ENCODE measurements around the gene SLC34A1.
A peak's percentile ranks its signal among the peaks of the same experiment; 100 is the strongest.

SLC34A1 gene

DNA sequence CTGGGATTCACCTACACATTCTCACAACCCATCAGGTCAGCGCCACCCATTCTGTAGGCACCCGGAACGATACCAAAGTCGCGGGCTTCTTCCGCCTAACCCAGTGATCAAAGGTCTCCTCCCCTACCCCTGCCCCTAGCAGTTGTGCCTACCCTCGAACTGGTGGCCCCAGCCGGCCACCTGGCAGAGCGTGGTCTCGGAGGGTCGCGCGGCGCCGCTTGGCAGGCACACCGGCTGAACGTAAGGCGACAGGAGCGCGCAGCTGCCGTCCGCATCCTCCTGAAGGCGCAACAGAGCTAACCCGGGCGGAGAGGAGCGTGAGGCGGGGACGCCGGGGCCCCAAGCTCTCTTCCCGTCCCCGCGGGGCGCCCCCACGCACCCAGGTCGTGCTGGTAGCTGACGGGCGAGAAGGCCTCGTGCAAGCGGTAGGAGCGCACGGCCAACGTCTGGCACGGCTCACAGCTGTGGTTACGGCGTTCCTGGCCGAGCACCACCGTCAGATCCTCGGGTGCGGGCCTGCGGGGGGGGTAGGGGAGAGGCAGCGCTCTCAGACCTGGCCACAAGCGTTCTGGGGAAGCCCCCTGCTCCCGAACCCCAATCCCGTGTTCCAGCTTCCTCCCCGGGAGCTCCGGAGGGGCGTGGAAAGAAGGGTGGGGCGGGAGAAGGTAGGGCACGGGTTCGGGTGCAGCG is 19.0 kb downstream of the SLC34A1 start (continued):
- TF ChIP-seq ZNF324 (tag by site-specific recombination; IDR thresholded peaks at IDR 0.05) (0 out of 2 replicates have a peak, but pooled peaks have one; percentile 16), SP3 (tag by site-specific recombination; IDR thresholded peaks at IDR 0.05) (peak; percentile 5; the same call in 1 of the 2 replicates), KLF9 (tag by site-specific recombination; IDR thresholded peaks at IDR 0.05; ENCODE audit: low read depth) (peak; percentile 59), ZNF677 (tag by site-specific recombination; IDR thresholded peaks at IDR 0.05) (no peak), KLF1 (tag by site-specific recombination; IDR thresholded peaks at IDR 0.05) (no peak)

DNA sequence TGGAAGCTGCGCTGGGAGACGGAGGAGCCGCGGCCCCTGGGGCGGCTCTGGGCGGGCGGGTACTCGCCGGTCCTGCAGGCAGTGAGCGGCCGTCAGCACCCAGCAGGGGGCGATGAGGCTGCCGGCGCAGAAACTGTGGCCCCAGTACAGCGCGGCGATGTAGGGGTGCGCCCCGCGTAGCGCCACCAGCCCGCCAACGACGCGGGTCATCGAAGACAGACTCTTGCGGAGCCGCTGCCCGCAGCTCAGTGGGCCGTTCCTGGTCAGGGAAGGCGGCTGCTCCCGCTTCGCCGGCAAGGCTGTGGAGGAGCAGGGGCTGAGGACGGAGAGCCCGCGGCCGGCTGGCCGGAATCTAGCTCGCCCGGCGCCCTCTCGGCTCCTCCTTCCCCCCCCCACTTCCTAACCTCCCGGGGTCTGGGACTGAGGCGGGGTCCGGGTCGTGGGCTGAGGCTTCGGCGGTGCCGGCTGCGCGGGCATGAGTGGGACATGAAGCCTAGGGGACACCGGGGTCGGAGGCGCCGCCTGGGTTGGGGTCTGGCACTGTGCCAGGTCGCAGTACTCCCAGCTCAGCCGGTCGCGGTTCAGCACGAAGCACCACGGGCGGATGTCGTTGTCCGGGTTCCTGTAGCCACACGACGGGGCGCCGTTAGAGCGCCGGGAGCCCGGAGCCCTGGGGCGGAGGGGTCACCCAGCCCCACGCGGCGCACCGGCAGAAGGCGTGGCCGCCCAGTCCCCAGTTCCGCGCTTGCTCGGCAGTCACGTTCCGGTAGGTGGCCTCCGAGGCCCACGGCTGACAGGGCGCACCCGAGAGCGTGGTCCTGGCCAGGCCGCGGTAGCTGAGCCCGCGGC is 19.8 kb downstream of the SLC34A1 start:
- ChIA-PET CTCF (interaction anchor here (0.6 to 6.6 kb wide), 35 partner anchors 10 to 658 kb away, joined by 3 to 97 read pairs (median 6); partner anchors contain the start of genes GRK6, LMAN2 and SLC34A1), POLR2A (interaction anchor here (0.8 to 3.8 kb wide), 13 partner anchors 11 to 94 kb away, joined by 3 to 45 read pairs (median 5); partner anchors contain the start of genes GRK6, LMAN2, PDLIM7 and PRR7)
- no peaks in the 10 kb centered on the region for H3K9me3 ChIP-seq (ENCODE audit: control insufficient read depth, insufficient read depth, low read depth, low read length)
- no peaks in the 10 kb centered on the region for H3K4me1 ChIP-seq (ENCODE audit: control insufficient read depth, insufficient read depth, low read length)
- H3K27ac ChIP-seq (ENCODE audit: extremely low read depth, low read depth, low read length): peak overlapping the region; percentile 56; the same call in 1 of the 2 replicates
- peak overlapping the region; percentile 50 for H3K4me3 ChIP-seq (ENCODE audit: low read depth, low read length)
- H3K36me3 ChIP-seq (ENCODE audit: control insufficient read depth in 2 of 2, insufficient read depth in 1 of 2, low read length in 2 of 2): no peaks in the 10 kb centered on the region
- TF ChIP-seq HOXA7 (CRISPR knock-in tag; IDR thresholded peaks at IDR 0.05; ENCODE audit: borderline replicate concordance) (no peak), ZNF416 (tag by site-specific recombination; IDR thresholded peaks at IDR 0.05) (no peak), ZNF311 (tag by site-specific recombination; IDR thresholded peaks at IDR 0.05; ENCODE audit: borderline replicate concordance) (peak; percentile 65; the same call in 1 of the 2 replicates), ZNF223 (tag by site-specific recombination; IDR thresholded peaks at IDR 0.05) (no peak), KLF16 (tag by site-specific recombination; IDR thresholded peaks at IDR 0.05) (peak; percentile 50), ZFHX2 (tag by site-specific recombination; conservative IDR thresholded peaks at IDR 0.05) (peak; percentile 52; the same call in 1 of the 2 replicates), ZBTB7A (tag by site-specific recombination; IDR thresholded peaks at IDR 0.05; ENCODE audit: low read depth) (no peak; the same call in 1 of the 2 replicates), EGR2 (tag by site-specific recombination; IDR thresholded peaks at IDR 0.05; ENCODE audit: low read depth) (peak; percentile 22; the same call in 1 of the 2 replicates), ZNF292 (tag by site-specific recombination; IDR thresholded peaks at IDR 0.05; ENCODE audit: borderline replicate concordance, low read depth) (no peak), ZNF549 (tag by site-specific recombination; IDR thresholded peaks at IDR 0.05) (peak; percentile 81; the same call in 1 of the 2 replicates), HOXD13 (CRISPR knock-in tag; IDR thresholded peaks at IDR 0.05; ENCODE audit: borderline replicate concordance) (no peak), ZNF558 (tag by site-specific recombination; IDR thresholded peaks at IDR 0.05) (no peak), ZNF621 (tag by site-specific recombination; IDR thresholded peaks at IDR 0.05) (0 out of 2 replicates have a peak, but pooled peaks have one; percentile 79)
- TF ChIP-seq, protein P1, sequence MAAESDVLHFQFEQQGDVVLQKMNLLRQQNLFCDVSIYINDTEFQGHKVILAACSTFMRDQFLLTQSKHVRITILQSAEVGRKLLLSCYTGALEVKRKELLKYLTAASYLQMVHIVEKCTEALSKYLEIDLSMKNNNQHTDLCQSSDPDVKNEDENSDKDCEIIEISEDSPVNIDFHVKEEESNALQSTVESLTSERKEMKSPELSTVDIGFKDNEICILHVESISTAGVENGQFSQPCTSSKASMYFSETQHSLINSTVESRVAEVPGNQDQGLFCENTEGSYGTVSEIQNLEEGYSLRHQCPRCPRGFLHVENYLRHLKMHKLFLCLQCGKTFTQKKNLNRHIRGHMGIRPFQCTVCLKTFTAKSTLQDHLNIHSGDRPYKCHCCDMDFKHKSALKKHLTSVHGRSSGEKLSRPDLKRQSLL (tag by site-specific recombination; IDR thresholded peaks at IDR 0.05): peak; percentile 67; the same call in 1 of the 2 replicates
- TF ChIP-seq, protein P2, sequence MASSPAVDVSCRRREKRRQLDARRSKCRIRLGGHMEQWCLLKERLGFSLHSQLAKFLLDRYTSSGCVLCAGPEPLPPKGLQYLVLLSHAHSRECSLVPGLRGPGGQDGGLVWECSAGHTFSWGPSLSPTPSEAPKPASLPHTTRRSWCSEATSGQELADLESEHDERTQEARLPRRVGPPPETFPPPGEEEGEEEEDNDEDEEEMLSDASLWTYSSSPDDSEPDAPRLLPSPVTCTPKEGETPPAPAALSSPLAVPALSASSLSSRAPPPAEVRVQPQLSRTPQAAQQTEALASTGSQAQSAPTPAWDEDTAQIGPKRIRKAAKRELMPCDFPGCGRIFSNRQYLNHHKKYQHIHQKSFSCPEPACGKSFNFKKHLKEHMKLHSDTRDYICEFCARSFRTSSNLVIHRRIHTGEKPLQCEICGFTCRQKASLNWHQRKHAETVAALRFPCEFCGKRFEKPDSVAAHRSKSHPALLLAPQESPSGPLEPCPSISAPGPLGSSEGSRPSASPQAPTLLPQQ (tag by site-specific recombination; IDR thresholded peaks at IDR 0.05): peak; percentile 68
- TF ChIP-seq, protein P3, sequence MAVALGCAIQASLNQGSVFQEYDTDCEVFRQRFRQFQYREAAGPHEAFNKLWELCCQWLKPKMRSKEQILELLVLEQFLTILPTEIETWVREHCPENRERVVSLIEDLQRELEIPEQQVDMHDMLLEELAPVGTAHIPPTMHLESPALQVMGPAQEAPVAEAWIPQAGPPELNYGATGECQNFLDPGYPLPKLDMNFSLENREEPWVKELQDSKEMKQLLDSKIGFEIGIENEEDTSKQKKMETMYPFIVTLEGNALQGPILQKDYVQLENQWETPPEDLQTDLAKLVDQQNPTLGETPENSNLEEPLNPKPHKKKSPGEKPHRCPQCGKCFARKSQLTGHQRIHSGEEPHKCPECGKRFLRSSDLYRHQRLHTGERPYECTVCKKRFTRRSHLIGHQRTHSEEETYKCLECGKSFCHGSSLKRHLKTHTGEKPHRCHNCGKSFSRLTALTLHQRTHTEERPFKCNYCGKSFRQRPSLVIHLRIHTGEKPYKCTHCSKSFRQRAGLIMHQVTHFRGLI (tag by site-specific recombination; IDR thresholded peaks at IDR 0.05): 0 out of 2 replicates have a peak, but pooled peaks have one; percentile 11
- TF ChIP-seq, protein P4, sequence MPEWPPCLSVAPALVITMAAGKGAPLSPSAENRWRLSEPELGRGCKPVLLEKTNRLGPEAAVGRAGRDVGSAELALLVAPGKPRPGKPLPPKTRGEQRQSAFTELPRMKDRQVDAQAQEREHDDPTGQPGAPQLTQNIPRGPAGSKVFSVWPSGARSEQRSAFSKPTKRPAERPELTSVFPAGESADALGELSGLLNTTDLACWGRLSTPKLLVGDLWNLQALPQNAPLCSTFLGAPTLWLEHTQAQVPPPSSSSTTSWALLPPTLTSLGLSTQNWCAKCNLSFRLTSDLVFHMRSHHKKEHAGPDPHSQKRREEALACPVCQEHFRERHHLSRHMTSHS (tag by site-specific recombination; IDR thresholded peaks at IDR 0.05): 0 out of 2 replicates have a peak, but pooled peaks have one; percentile 7
- TF ChIP-seq, protein P5, sequence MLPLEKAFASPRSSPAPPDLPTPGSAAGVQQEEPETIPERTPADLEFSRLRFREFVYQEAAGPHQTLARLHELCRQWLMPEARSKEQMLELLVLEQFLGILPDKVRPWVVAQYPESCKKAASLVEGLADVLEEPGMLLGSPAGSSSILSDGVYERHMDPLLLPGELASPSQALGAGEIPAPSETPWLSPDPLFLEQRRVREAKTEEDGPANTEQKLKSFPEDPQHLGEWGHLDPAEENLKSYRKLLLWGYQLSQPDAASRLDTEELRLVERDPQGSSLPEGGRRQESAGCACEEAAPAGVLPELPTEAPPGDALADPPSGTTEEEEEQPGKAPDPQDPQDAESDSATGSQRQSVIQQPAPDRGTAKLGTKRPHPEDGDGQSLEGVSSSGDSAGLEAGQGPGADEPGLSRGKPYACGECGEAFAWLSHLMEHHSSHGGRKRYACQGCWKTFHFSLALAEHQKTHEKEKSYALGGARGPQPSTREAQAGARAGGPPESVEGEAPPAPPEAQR (tag by site-specific recombination; IDR thresholded peaks at IDR 0.05): no peak; the same call in 1 of the 2 replicates
- TF ChIP-seq, protein P6, sequence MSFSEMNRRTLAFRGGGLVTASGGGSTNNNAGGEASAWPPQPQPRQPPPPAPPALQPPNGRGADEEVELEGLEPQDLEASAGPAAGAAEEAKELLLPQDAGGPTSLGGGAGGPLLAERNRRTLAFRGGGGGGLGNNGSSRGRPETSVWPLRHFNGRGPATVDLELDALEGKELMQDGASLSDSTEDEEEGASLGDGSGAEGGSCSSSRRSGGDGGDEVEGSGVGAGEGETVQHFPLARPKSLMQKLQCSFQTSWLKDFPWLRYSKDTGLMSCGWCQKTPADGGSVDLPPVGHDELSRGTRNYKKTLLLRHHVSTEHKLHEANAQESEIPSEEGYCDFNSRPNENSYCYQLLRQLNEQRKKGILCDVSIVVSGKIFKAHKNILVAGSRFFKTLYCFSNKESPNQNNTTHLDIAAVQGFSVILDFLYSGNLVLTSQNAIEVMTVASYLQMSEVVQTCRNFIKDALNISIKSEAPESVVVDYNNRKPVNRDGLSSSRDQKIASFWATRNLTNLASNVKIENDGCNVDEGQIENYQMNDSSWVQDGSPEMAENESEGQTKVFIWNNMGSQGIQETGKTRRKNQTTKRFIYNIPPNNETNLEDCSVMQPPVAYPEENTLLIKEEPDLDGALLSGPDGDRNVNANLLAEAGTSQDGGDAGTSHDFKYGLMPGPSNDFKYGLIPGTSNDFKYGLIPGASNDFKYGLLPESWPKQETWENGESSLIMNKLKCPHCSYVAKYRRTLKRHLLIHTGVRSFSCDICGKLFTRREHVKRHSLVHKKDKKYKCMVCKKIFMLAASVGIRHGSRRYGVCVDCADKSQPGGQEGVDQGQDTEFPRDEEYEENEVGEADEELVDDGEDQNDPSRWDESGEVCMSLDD (tag by site-specific recombination; IDR thresholded peaks at IDR 0.05): peak; percentile 93

Measured in HEK293 (cell line).